ENCODE results near the gene CELA2A.

DNA sequence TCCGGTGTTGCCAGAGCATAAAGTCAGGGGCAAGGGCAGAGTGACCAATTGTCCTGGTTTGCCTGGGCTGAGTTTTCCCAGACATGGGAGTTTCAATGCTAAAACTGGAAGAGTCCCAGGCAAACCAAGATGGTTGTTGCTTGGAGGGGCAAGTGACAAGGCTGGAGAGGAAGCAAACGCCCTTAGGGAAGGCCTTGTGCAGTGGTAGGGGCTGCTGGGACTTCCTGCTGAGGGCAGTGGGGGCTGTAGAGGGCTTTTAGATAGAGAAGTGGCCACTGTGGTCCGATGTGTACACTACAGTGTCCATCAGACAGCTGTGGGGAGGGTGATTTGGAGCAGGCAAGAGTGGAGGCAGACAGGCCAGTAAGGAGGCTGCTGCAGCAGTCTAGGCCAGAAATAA is 7.0 kb upstream of the CELA2A start:
- TF ChIP-seq MXI1 (IDR thresholded peaks at IDR 0.05; ENCODE audit: low read depth, low read length) = no peak
- TF ChIP-seq, protein P1, sequence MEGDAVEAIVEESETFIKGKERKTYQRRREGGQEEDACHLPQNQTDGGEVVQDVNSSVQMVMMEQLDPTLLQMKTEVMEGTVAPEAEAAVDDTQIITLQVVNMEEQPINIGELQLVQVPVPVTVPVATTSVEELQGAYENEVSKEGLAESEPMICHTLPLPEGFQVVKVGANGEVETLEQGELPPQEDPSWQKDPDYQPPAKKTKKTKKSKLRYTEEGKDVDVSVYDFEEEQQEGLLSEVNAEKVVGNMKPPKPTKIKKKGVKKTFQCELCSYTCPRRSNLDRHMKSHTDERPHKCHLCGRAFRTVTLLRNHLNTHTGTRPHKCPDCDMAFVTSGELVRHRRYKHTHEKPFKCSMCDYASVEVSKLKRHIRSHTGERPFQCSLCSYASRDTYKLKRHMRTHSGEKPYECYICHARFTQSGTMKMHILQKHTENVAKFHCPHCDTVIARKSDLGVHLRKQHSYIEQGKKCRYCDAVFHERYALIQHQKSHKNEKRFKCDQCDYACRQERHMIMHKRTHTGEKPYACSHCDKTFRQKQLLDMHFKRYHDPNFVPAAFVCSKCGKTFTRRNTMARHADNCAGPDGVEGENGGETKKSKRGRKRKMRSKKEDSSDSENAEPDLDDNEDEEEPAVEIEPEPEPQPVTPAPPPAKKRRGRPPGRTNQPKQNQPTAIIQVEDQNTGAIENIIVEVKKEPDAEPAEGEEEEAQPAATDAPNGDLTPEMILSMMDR (IDR thresholded peaks at IDR 0.05) = no peak

Measured in SK-N-SH (cell line).